ENCODE measurements around the gene FGFR2.
"Not testable (repeated sequence)": the region's sequence is repeated elsewhere in the genome, so short reads cannot be mapped to it uniquely, and the experiment has no call there.

Gene FGFR2

GRCh38 chr10:121525251-121526134 is 72.8 kb downstream of the FGFR2 start:
- DNase-seq (ENCODE audit: low read depth in 3 of 3, low spot score in 1 of 3) = no peak

- no peak for DNase-seq (ENCODE audit: low read depth in 3 of 3, low spot score in 1 of 3)
Observed at GRCh38 chr10:121524157-121524817, 74.0 kb downstream of the FGFR2 start.

GRCh38 chr10:121522831-121523230 is 75.4 kb downstream of the FGFR2 start:
- no peak for DNase-seq (ENCODE audit: low read depth in 3 of 3, low spot score in 1 of 3)

GRCh38 chr10:121521794-121522556 is 76.3 kb downstream of the FGFR2 start:
- no peak for DNase-seq (ENCODE audit: low read depth in 3 of 3, low spot score in 1 of 3)

GRCh38 chr10:121520526-121520925 is 77.7 kb downstream of the FGFR2 start:
- not testable (repeated sequence) for DNase-seq (ENCODE audit: low read depth in 3 of 3, low spot score in 1 of 3)

- DNase-seq (ENCODE audit: low read depth in 3 of 3, low spot score in 1 of 3) = no peak
Observed at GRCh38 chr10:121519901-121520493, 78.2 kb downstream of the FGFR2 start.

GRCh38 chr10:121519411-121519810 is 78.8 kb downstream of the FGFR2 start:
- no peak for DNase-seq (ENCODE audit: low read depth in 3 of 3, low spot score in 1 of 3)

GRCh38 chr10:121518333-121518732 is 79.9 kb downstream of the FGFR2 start:
- DNase-seq (ENCODE audit: low read depth in 3 of 3, low spot score in 1 of 3) = no peak

- no peak for DNase-seq (ENCODE audit: low read depth in 3 of 3, low spot score in 1 of 3)
Observed at GRCh38 chr10:121516093-121516865, 82.0 kb downstream of the FGFR2 start.

GRCh38 chr10:121514141-121514865 is 83.9 kb downstream of the FGFR2 start:
- DNase-seq (ENCODE audit: low read depth in 3 of 3, low spot score in 1 of 3) = no peak

- DNase-seq (ENCODE audit: low read depth in 3 of 3, low spot score in 1 of 3) = no peak
Observed at GRCh38 chr10:121511943-121512342, 86.3 kb downstream of the FGFR2 start.

GRCh38 chr10:121511460-121511859 is 86.8 kb downstream of the FGFR2 start:
- no peak for DNase-seq (ENCODE audit: low read depth in 3 of 3, low spot score in 1 of 3)

GRCh38 chr10:121510201-121510771 is 88.0 kb downstream of the FGFR2 start:
- no peak for DNase-seq (ENCODE audit: low read depth in 3 of 3, low spot score in 1 of 3)

- DNase-seq (ENCODE audit: low read depth in 3 of 3, low spot score in 1 of 3) = no peak
Observed at GRCh38 chr10:121509796-121510195, 88.4 kb downstream of the FGFR2 start.

GRCh38 chr10:121509112-121509511 is 89.1 kb downstream of the FGFR2 start:
- no peak for DNase-seq (ENCODE audit: low read depth in 3 of 3, low spot score in 1 of 3)

GRCh38 chr10:121503587-121504051 is 94.6 kb downstream of the FGFR2 start:
- no peak for DNase-seq (ENCODE audit: low read depth in 3 of 3, low spot score in 1 of 3)

- DNase-seq (ENCODE audit: low read depth in 3 of 3, low spot score in 1 of 3) = no peak
Observed at GRCh38 chr10:121501796-121502195, 96.4 kb downstream of the FGFR2 start.

GRCh38 chr10:121500701-121501332 is 97.4 kb downstream of the FGFR2 start:
- no peak for DNase-seq (ENCODE audit: low read depth in 3 of 3, low spot score in 1 of 3)
